ENCODE results near the gene DUOX2. TPM values are rescaled to one million over a fixed set of nuclear protein-coding genes. Genes with fewer than 3 reads are reported as not detected.

The DUOX2 gene
- polyA plus RNA-seq, 1 donor (not counting 4 experiments of a cell fraction or from before 2014, with no cell fraction given) = 0.31 TPM

DNA sequence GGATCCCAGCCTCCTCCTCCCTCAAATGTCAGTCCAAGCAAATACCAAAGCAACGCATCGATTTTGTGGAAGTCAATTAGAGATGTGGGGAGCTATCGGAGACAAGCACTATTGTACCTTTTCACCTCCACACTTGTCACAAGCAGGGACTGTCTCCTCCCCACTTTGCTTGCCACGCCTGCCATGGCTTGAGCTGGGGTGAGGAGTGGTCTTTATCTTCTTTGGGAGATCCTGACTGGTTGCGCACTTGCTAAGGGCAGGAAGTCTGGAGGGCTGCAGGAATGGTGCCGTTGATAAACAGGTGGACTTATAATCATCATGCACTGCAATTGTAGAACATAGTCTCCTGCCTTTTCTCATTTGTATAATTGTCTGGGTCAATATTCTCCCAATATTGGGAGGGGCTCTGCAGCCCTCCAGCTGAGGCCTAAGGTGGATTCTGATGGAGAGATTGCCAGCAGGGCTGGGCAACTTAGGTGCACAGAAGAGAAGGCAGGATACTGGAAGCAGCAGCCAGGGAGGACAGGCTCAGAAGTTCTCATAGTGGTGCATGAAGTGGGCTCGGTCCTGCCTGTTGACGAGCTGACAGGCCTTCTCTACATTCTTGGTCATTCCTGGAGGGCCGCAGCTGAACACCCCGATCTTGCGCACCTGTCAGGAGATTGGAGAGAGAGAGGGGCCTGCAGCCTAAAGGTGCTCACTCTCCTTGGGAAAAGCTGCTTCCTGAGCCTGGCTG lies 20.2 kb downstream of the DUOX2 start:
- Histone ChIP-seq H2AFZ (ENCODE audit: control insufficient read depth, low read length) (no peak overlapping the region), H3K4me2 (ENCODE audit: control insufficient read depth, extremely low read depth, insufficient read depth, low read depth, low read length) (no peak overlapping the region), H3K27ac (ENCODE audit: control insufficient read depth, insufficient read depth, low read length) (no peak overlapping the region), H3K9ac (ENCODE audit: control insufficient read depth, extremely low read depth, insufficient read depth, low read length) (no peak overlapping the region), H4K20me1 (ENCODE audit: control insufficient read depth, extremely low read depth, insufficient read depth, low read length) (no peaks in the 10 kb centered on the region), H3K27me3 (ENCODE audit: control insufficient read depth, extremely low read depth, insufficient read depth, low read length) (peaks cover 9% of the 10 kb centered on the region), H3K4me3 (ENCODE audit: control insufficient read depth in 2 of 3, extremely low read depth in 1 of 3, insufficient read depth in 2 of 3, low read depth in 1 of 3, low read length in 3 of 3) (no peak overlapping the region), H3K36me3 (ENCODE audit: control insufficient read depth in 2 of 2, extremely low read depth in 1 of 2, insufficient read depth in 2 of 2, low read length in 2 of 2) (no peaks in the 10 kb centered on the region), H3K9me1 (ENCODE audit: control insufficient read depth, extremely low read depth, insufficient read depth, low read length) (no peaks in the 10 kb centered on the region), H3K79me2 (ENCODE audit: control insufficient read depth, insufficient read depth, low read length) (no peaks in the 10 kb centered on the region), H3K4me1 (ENCODE audit: control insufficient read depth, extremely low read depth, insufficient read depth, low read length) (no peaks in the 10 kb centered on the region), H3K9me3 (ENCODE audit: control insufficient read depth, low read depth, low read length) (no peaks in the 10 kb centered on the region)
- DNase-seq (ENCODE audit: low read depth, low spot score) (no peak), FAIRE-seq (no peak)
- dilution Hi-C loops (cut with MboI; ENCODE audit: extremely low pct_ligation_motif_present, low sequenced_read_pairs) = no loop called here
- TF ChIP-seq, protein P1, sequence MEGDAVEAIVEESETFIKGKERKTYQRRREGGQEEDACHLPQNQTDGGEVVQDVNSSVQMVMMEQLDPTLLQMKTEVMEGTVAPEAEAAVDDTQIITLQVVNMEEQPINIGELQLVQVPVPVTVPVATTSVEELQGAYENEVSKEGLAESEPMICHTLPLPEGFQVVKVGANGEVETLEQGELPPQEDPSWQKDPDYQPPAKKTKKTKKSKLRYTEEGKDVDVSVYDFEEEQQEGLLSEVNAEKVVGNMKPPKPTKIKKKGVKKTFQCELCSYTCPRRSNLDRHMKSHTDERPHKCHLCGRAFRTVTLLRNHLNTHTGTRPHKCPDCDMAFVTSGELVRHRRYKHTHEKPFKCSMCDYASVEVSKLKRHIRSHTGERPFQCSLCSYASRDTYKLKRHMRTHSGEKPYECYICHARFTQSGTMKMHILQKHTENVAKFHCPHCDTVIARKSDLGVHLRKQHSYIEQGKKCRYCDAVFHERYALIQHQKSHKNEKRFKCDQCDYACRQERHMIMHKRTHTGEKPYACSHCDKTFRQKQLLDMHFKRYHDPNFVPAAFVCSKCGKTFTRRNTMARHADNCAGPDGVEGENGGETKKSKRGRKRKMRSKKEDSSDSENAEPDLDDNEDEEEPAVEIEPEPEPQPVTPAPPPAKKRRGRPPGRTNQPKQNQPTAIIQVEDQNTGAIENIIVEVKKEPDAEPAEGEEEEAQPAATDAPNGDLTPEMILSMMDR (optimal IDR thresholded peaks at IDR 0.05 in 1 of 3, IDR thresholded peaks at IDR 0.05 in 1 of 3, conservative IDR thresholded peaks at IDR 0.05 in 1 of 3; ENCODE audit: extremely low read depth in 1 of 3, insufficient read depth in 2 of 3, low read length in 3 of 3) = no peak
- TF ChIP-seq EZH2 (IDR thresholded peaks at IDR 0.05; ENCODE audit: low read length) = no peak

DNA sequence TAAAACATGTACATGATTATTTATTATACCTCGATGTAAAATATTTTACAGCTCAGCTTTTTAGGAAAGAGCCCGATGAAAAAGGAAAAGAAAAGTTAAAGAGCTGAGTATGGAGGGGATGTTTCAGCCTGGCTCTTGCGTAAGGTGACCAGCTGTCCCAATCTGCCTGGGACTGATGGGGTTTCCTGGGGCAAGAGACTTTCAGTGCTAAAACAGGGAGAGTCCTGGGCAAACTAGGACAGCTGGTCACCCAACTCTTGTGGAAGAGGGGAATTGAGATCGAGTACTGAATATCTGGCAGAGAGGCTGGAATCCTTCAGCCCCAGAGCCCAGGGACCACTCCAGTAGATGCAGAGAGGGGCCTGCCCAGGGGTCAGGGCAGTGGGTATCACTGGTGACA lies 21.0 kb downstream of the DUOX2 start:
- H2AFZ ChIP-seq (ENCODE audit: control insufficient read depth, low read length) = no peak overlapping the region
- no peaks in the 10 kb centered on the region for H4K20me1 ChIP-seq (ENCODE audit: control insufficient read depth, extremely low read depth, insufficient read depth, low read length)
- H3K36me3 ChIP-seq (ENCODE audit: control insufficient read depth in 2 of 2, extremely low read depth in 1 of 2, insufficient read depth in 2 of 2, low read length in 2 of 2) = no peaks in the 10 kb centered on the region
- H3K9me3 ChIP-seq (ENCODE audit: control insufficient read depth, low read depth, low read length) = no peaks in the 10 kb centered on the region
- H3K79me2 ChIP-seq (ENCODE audit: control insufficient read depth, insufficient read depth, low read length) = no peaks in the 10 kb centered on the region
- no peak overlapping the region for H3K9ac ChIP-seq (ENCODE audit: control insufficient read depth, extremely low read depth, insufficient read depth, low read length)
- DNase-seq (ENCODE audit: low read depth, low spot score) (no peak), FAIRE-seq (no peak)
- no peak overlapping the region for H3K4me3 ChIP-seq (ENCODE audit: control insufficient read depth in 2 of 3, extremely low read depth in 1 of 3, insufficient read depth in 2 of 3, low read depth in 1 of 3, low read length in 3 of 3)
- no peak overlapping the region for H3K27ac ChIP-seq (ENCODE audit: control insufficient read depth, insufficient read depth, low read length)
- H3K27me3 ChIP-seq (ENCODE audit: control insufficient read depth, extremely low read depth, insufficient read depth, low read length) = peaks cover 9% of the 10 kb centered on the region
- H3K9me1 ChIP-seq (ENCODE audit: control insufficient read depth, extremely low read depth, insufficient read depth, low read length) = no peaks in the 10 kb centered on the region
- H3K4me1 ChIP-seq (ENCODE audit: control insufficient read depth, extremely low read depth, insufficient read depth, low read length) = no peaks in the 10 kb centered on the region
- TF ChIP-seq, protein P1 (optimal IDR thresholded peaks at IDR 0.05 in 1 of 3, IDR thresholded peaks at IDR 0.05 in 1 of 3, conservative IDR thresholded peaks at IDR 0.05 in 1 of 3; ENCODE audit: extremely low read depth in 1 of 3, insufficient read depth in 2 of 3, low read length in 3 of 3) = no peak
- no peak for TF ChIP-seq EZH2 (IDR thresholded peaks at IDR 0.05; ENCODE audit: low read length)
- dilution Hi-C loops (cut with MboI; ENCODE audit: extremely low pct_ligation_motif_present, low sequenced_read_pairs) = no loop called here
- no peak overlapping the region for H3K4me2 ChIP-seq (ENCODE audit: control insufficient read depth, extremely low read depth, insufficient read depth, low read depth, low read length)

All from keratinocyte (primary cell).